GM12878 (cell line): ENCODE results near the gene FSIP1. TPM values are rescaled to one million over a fixed set of nuclear protein-coding genes. Genes with fewer than 3 reads are reported as not detected.

Experiments used
- ATAC-seq: fragments of 200-7000 bp; cut with Tn5 transposase; 3 replicates; pipeline ENCODE4 v1.9.1; 2020; ENCODE audit warnings: mild to moderate bottlenecking, moderate library complexity
- BruUV-seq: library from RNA; stranded (reverse); fragments of 400-500 nt; replicated peaks from 2 replicates; lab custom pipeline; 2021; lab: Mats Ljungman, UMichigan
- CTCF ChIA-PET: fragments of 300-600 bp; sonication (Branson Sonifier 250); formaldehyde crosslinking; extraction: SDS; loops from one replicate; lab custom pipeline; 2021; ENCODE audit warnings: inconsistent platforms; lab: Yijun Ruan, JAX
- POLR2A ChIA-PET: fragments of 350-600 bp; formaldehyde crosslinking; extraction: SDS; loops from one replicate; lab custom pipeline; 2021; ENCODE audit warnings: inconsistent platforms; lab: Charles Lee
- RAD21 ChIA-PET: fragments of 300-600 bp; sonication (Branson Sonifier 250); formaldehyde crosslinking; loops from one replicate; lab custom pipeline; 2023; ENCODE audit warnings: antibody characterized with exemption; ENCODE audit not compliant: unreplicated experiment; lab: Charles Lee
- SMC1A ChIA-PET: fragments of 300-600 bp; sonication (Branson Sonifier 250); formaldehyde crosslinking; loops from one replicate; lab custom pipeline; 2023; ENCODE audit not compliant: unreplicated experiment, uncharacterized antibody; lab: Charles Lee
- DNase-seq: peaks from one replicate; pipeline ENCODE4 v3.0.0-alpha.2; 2011; ENCODE audit warnings: low read depth, low spot score
- FAIRE-seq: peaks from 3 replicates; lab custom pipeline; 2011; peaks lifted over from hg19 to GRCh38; lab: Jason Lieb, UNC
- H2AFZ ChIP-seq: 2 replicates; pipeline ENCODE4 v1.6.0; 2011; ENCODE audit warnings: low read depth, low read length, control low read depth; ENCODE audit not compliant: control insufficient read depth
- H3K27ac ChIP-seq: 2 replicates; pipeline ENCODE4 v1.5.1; 2011; ENCODE audit warnings: control low read depth; ENCODE audit not compliant: control insufficient read depth, insufficient read depth
- H3K27me3 ChIP-seq, 2 experiments: replicated peaks in 1 of 2; 2 replicates each; pipeline versions ENCODE4 v1.6.0 to v1.6.1; 2011; ENCODE audit warnings: low read length in 1 of 2; ENCODE audit not compliant: control insufficient read depth in 2 of 2, insufficient read depth in 2 of 2
- H3K36me3 ChIP-seq, 2 experiments: 2 replicates each; pipeline ENCODE4 v1.5.1; 2011; ENCODE audit warnings: low read length in 1 of 2; ENCODE audit not compliant: control insufficient read depth in 2 of 2, insufficient read depth in 2 of 2
- H3K4me1 ChIP-seq: 2 replicates; pipeline ENCODE4 v1.6.1; 2011; ENCODE audit warnings: mild to moderate bottlenecking, low read length, moderate library complexity, mixed read lengths; ENCODE audit not compliant: control insufficient read depth, insufficient read depth
- H3K4me2 ChIP-seq: 2 replicates; pipeline ENCODE4 v1.6.0; 2011; ENCODE audit warnings: control low read depth; ENCODE audit not compliant: control insufficient read depth, insufficient read depth
- H3K4me3 ChIP-seq: fragments of 200-600 bp; sonication (generic); 2 replicates; pipeline ENCODE4 v1.5.1; 2016
- H3K79me2 ChIP-seq: 2 replicates; pipeline ENCODE4 v1.6.0; 2011; ENCODE audit warnings: low read length; ENCODE audit not compliant: control insufficient read depth, insufficient read depth
- H3K9ac ChIP-seq: 2 replicates; pipeline ENCODE4 v1.8.0; 2011; ENCODE audit warnings: low read length, control low read depth, mixed read lengths; ENCODE audit not compliant: control insufficient read depth, insufficient read depth
- H3K9me3 ChIP-seq: replicated peaks from 3 replicates; pipeline ENCODE4 v1.5.1; 2011; ENCODE audit warnings: mild to moderate bottlenecking, low read length; ENCODE audit not compliant: control insufficient read depth, insufficient read depth
- H4K20me1 ChIP-seq: 2 replicates; pipeline ENCODE4 v1.6.0; 2011; ENCODE audit not compliant: control insufficient read depth, insufficient read depth
- ESRRA ChIP-seq: IDR thresholded peaks from 2 replicates; pipeline ENCODE4 v1.6.1; 2012; ENCODE audit warnings: mild to moderate bottlenecking, low read length, improper control_type of control experiment
- FOXM1 ChIP-seq: IDR thresholded peaks from 2 replicates; pipeline ENCODE4 v1.6.1; 2012; ENCODE audit warnings: low read depth, mild to moderate bottlenecking, inconsistent platforms, low read length, moderate library complexity
- KAT2A ChIP-seq: conservative IDR thresholded peaks from 2 replicates; pipeline ENCODE4 v1.6.1; 2011; ENCODE audit warnings: low read depth, low read length; ENCODE audit not compliant: control insufficient read depth
- MTA2 ChIP-seq: fragments of 450-650 bp; IDR thresholded peaks from 2 replicates; pipeline ENCODE4 v1.6.1; 2016; ENCODE audit warnings: low read depth, mild to moderate bottlenecking, moderate library complexity
- NR2C2 ChIP-seq: IDR thresholded peaks from 2 replicates; pipeline ENCODE4 v1.6.1; 2011; ENCODE audit warnings: borderline replicate concordance, low read depth; ENCODE audit not compliant: control insufficient read depth, insufficient read length
- PAX5 ChIP-seq: IDR thresholded peaks from 2 replicates; pipeline ENCODE4 v1.6.1; 2011; ENCODE audit warnings: low read depth, low read length, borderline replicate concordance
- RUNX3 ChIP-seq: IDR thresholded peaks from 2 replicates; pipeline ENCODE4 v1.6.1; 2012; ENCODE audit warnings: low read length, inconsistent platforms
- TAF1 ChIP-seq: IDR thresholded peaks from 2 replicates; pipeline ENCODE4 v1.6.1; 2011; ENCODE audit warnings: mild to moderate bottlenecking, low read depth, low read length, borderline replicate concordance
- ZNF207 ChIP-seq: fragments of 450-650 bp; IDR thresholded peaks from 2 replicates; pipeline ENCODE4 v1.6.1; 2014; ENCODE audit warnings: antibody characterized with exemption, mild to moderate bottlenecking, borderline replicate concordance
- WGBS: methylation state at CpG from one replicate; pipeline ENCODE4 v1.1.6; 2016; ENCODE audit warnings: low lambda C conversion rate; ENCODE audit not compliant: insufficient replicate concordance, insufficient coverage; ENCODE audit errors: missing lambda C conversion rate; 5-methylcytosine and 5-hydroxymethylcytosine counted together
- in situ Hi-C: fragments of 300-500 bp; cut with MboI; formaldehyde crosslinking; loops from 9 replicates; pipeline ENCODE4 v1.14.3; 2018; ENCODE audit warnings: mixed read lengths
- intact Hi-C: fragments of 100-400 bp; cut with micrococcal nuclease; formaldehyde crosslinking; loops from one replicate; pipeline ENCODE4 v1.14.2; 2022; ENCODE audit not compliant: unreplicated experiment
- polyA plus RNA-seq, 11 experiments: library from polyadenylated mRNA; depleted of rRNA in 4 of 11; unstranded in 6 of 11; stranded (reverse) in 5 of 11; fragments of >200 nt; fragmentation: Nextera tagmentation in 4 of 11; fragmentation: Illumina TruSeq in 1 of 11; extraction: Ambion mirVana in 4 of 11; extraction: Trizol in 1 of 11; gene quantifications; 1 replicate in 1 of 11; 2 replicates in 10 of 11; pipeline versions ENCODE4 v1.2.1 to v1.2.3, GENCODE V29; 2011 to 2016; ENCODE audit warnings: inconsistent platforms in 2 of 11, missing spikeins in 2 of 11, low read depth in 1 of 11
- total RNA-seq, 4 experiments: library from RNA; depleted of rRNA in 3 of 4; stranded (reverse); fragments of >200 nt in 3 of 4; fragmentation: Illumina TruSeq in 1 of 4; extraction: Trizol in 1 of 4; gene quantifications; 2 replicates each; pipeline versions ENCODE4 v1.2.1 to v1.2.3, GENCODE V29; 2013 to 2021
- TF ChIP-seq, protein P1 (sequence below): fragments of 450-650 bp; formaldehyde crosslinking; IDR thresholded peaks from 2 replicates; pipeline ENCODE4 v1.4.0; 2020; ENCODE audit warnings: mild to moderate bottlenecking, moderate library complexity
- TF ChIP-seq, protein P2 (sequence below): fragments of 450-650 bp; IDR thresholded peaks from 2 replicates; pipeline ENCODE4 v1.6.1; 2018; ENCODE audit warnings: mild to moderate bottlenecking, low read depth, moderate library complexity; ENCODE audit not compliant: partially characterized antibody
- TF ChIP-seq, protein P3 (sequence below): IDR thresholded peaks from 2 replicates; pipeline ENCODE4 v1.6.1; 2011; ENCODE audit warnings: borderline replicate concordance, low read depth, mild to moderate bottlenecking, moderate library complexity, low read length; ENCODE audit not compliant: insufficient read depth, poor library complexity, severe bottlenecking
- TF ChIP-seq, protein P4 (sequence below): fragments of 450-650 bp; IDR thresholded peaks from 2 replicates; pipeline ENCODE4 v1.6.1; 2017; ENCODE audit warnings: mild to moderate bottlenecking, low read depth, inconsistent platforms; ENCODE audit not compliant: poor library complexity, severe bottlenecking

The FSIP1 gene
- total and polyA plus RNA-seq, 10 of the 15 experiments (the other 5 are each of a cell fraction or from before 2014, with no cell fraction given), result 0.15 to 0.67 (median 0.35) TPM

DNA sequence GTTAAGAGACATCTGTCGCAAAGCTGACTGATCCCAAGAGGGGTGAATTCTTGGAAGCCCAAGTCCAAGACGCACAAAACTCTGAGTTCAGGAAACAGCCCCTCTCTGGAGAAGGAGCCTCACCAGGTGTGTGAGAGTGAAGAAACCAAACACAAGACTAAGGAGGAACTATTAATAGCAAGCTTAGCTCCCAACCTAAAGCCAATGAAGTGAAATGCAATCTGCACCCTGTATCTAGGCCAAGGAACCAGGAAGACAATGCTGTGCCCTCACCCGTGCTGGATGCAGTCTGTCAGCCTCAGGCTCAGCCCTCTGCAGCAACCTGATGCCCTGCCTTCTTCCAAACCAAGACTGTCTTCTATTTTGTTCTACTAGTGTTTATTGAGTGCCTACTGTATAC, 224.2 kb downstream of the FSIP1 start:
- WGBS, result 35% methylated on average over 3 of the region's 3 CpGs
- H3K36me3 ChIP-seq, result no peaks in the 10 kb centered on the region
- no peak overlapping the region for H3K9ac ChIP-seq
- ChIA-PET POLR2A (no interaction called here), CTCF (interaction anchor here (1.5 to 1.8 kb wide), 2 partner anchors 21 to 198 kb away, joined by 4 to 8 read pairs; no protein-coding TSS in a partner anchor), RAD21 (no interaction called here), SMC1A (no interaction called here)
- H3K4me1 ChIP-seq, result peaks cover 17% of the 10 kb centered on the region
- no peak for DNase-seq
- BruUV-seq, result no TSS peak
- intact Hi-C loops, result no loop called here
- no peaks in the 10 kb centered on the region for H3K27me3 ChIP-seq
- H3K27ac ChIP-seq, result no peak overlapping the region
- no peak overlapping the region for H2AFZ ChIP-seq
- in situ Hi-C loops, result no loop called here
- H3K9me3 ChIP-seq, result no peaks in the 10 kb centered on the region
- no peak overlapping the region for H3K4me2 ChIP-seq
- no peaks in the 10 kb centered on the region for H4K20me1 ChIP-seq
- ATAC-seq, result no peak
- FAIRE-seq, result no peak
- no peaks in the 10 kb centered on the region for H3K79me2 ChIP-seq
- H3K4me3 ChIP-seq, result no peak overlapping the region
- TF ChIP-seq, protein P1, sequence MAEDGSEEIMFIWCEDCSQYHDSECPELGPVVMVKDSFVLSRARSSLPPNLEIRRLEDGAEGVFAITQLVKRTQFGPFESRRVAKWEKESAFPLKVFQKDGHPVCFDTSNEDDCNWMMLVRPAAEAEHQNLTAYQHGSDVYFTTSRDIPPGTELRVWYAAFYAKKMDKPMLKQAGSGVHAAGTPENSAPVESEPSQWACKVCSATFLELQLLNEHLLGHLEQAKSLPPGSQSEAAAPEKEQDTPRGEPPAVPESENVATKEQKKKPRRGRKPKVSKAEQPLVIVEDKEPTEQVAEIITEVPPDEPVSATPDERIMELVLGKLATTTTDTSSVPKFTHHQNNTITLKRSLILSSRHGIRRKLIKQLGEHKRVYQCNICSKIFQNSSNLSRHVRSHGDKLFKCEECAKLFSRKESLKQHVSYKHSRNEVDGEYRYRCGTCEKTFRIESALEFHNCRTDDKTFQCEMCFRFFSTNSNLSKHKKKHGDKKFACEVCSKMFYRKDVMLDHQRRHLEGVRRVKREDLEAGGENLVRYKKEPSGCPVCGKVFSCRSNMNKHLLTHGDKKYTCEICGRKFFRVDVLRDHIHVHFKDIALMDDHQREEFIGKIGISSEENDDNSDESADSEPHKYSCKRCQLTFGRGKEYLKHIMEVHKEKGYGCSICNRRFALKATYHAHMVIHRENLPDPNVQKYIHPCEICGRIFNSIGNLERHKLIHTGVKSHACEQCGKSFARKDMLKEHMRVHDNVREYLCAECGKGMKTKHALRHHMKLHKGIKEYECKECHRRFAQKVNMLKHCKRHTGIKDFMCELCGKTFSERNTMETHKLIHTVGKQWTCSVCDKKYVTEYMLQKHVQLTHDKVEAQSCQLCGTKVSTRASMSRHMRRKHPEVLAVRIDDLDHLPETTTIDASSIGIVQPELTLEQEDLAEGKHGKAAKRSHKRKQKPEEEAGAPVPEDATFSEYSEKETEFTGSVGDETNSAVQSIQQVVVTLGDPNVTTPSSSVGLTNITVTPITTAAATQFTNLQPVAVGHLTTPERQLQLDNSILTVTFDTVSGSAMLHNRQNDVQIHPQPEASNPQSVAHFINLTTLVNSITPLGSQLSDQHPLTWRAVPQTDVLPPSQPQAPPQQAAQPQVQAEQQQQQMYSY, result no peak
- TF ChIP-seq RUNX3, result no peak
- no peak for TF ChIP-seq FOXM1
- TF ChIP-seq, protein P2, sequence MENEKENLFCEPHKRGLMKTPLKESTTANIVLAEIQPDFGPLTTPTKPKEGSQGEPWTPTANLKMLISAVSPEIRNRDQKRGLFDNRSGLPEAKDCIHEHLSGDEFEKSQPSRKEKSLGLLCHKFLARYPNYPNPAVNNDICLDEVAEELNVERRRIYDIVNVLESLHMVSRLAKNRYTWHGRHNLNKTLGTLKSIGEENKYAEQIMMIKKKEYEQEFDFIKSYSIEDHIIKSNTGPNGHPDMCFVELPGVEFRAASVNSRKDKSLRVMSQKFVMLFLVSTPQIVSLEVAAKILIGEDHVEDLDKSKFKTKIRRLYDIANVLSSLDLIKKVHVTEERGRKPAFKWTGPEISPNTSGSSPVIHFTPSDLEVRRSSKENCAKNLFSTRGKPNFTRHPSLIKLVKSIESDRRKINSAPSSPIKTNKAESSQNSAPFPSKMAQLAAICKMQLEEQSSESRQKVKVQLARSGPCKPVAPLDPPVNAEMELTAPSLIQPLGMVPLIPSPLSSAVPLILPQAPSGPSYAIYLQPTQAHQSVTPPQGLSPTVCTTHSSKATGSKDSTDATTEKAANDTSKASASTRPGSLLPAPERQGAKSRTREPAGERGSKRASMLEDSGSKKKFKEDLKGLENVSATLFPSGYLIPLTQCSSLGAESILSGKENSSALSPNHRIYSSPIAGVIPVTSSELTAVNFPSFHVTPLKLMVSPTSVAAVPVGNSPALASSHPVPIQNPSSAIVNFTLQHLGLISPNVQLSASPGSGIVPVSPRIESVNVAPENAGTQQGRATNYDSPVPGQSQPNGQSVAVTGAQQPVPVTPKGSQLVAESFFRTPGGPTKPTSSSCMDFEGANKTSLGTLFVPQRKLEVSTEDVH, result no peak
- TF ChIP-seq ZNF207, result no peak
- TF ChIP-seq, protein P3, sequence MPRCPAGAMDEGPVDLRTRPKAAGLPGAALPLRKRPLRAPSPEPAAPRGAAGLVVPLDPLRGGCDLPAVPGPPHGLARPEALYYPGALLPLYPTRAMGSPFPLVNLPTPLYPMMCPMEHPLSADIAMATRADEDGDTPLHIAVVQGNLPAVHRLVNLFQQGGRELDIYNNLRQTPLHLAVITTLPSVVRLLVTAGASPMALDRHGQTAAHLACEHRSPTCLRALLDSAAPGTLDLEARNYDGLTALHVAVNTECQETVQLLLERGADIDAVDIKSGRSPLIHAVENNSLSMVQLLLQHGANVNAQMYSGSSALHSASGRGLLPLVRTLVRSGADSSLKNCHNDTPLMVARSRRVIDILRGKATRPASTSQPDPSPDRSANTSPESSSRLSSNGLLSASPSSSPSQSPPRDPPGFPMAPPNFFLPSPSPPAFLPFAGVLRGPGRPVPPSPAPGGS, result no peak
- no peak for TF ChIP-seq PAX5
- TF ChIP-seq MTA2, result no peak
- no peak for TF ChIP-seq TAF1
- TF ChIP-seq ESRRA, result no peak
- no peak for TF ChIP-seq KAT2A
- TF ChIP-seq, protein P4, sequence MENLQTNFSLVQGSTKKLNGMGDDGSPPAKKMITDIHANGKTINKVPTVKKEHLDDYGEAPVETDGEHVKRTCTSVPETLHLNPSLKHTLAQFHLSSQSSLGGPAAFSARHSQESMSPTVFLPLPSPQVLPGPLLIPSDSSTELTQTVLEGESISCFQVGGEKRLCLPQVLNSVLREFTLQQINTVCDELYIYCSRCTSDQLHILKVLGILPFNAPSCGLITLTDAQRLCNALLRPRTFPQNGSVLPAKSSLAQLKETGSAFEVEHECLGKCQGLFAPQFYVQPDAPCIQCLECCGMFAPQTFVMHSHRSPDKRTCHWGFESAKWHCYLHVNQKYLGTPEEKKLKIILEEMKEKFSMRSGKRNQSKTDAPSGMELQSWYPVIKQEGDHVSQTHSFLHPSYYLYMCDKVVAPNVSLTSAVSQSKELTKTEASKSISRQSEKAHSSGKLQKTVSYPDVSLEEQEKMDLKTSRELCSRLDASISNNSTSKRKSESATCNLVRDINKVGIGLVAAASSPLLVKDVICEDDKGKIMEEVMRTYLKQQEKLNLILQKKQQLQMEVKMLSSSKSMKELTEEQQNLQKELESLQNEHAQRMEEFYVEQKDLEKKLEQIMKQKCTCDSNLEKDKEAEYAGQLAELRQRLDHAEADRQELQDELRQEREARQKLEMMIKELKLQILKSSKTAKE, result no peak
- no peak for TF ChIP-seq NR2C2
